SJCRH30 (cell line): ENCODE data around the gene NSD2. TPM values are rescaled to one million over a fixed set of nuclear protein-coding genes. Genes with fewer than 3 reads are reported as not detected.
"Not testable (repeated sequence)": the region's sequence is repeated elsewhere in the genome, so short reads cannot be mapped to it uniquely, and the experiment has no call there.

Experiments
- DNase-seq, 2 experiments: peaks; one replicate each; pipeline ENCODE4 v3.0.0-alpha.2; 2015 to 2020
- H3K27ac ChIP-seq: fragments of 250-450 bp; sonication (Bioruptor Pico); 2 replicates; pipeline ENCODE4 v1.5.1; 2020; ENCODE audit warnings: mild to moderate bottlenecking, moderate library complexity
- H3K27me3 ChIP-seq: fragments of 250-450 bp; sonication (Bioruptor Pico); 2 replicates; pipeline ENCODE4 v1.5.1; 2020; ENCODE audit warnings: mild to moderate bottlenecking, moderate library complexity
- H3K36me3 ChIP-seq: fragments of 250-450 bp; sonication (Bioruptor Pico); 2 replicates; pipeline ENCODE4 v1.5.1; 2020; ENCODE audit warnings: mild to moderate bottlenecking, moderate library complexity
- H3K4me1 ChIP-seq: fragments of 250-450 bp; sonication (Bioruptor Pico); 2 replicates; pipeline ENCODE4 v1.5.1; 2020; ENCODE audit warnings: mild to moderate bottlenecking, moderate library complexity
- H3K4me3 ChIP-seq: fragments of 250-450 bp; sonication (Bioruptor Pico); 2 replicates; pipeline ENCODE4 v1.5.1; 2020; ENCODE audit warnings: mild to moderate bottlenecking, moderate library complexity
- H3K9me3 ChIP-seq: fragments of 250-450 bp; sonication (Bioruptor Pico); replicated peaks from 2 replicates; pipeline ENCODE4 v1.5.1; 2020; ENCODE audit warnings: mild to moderate bottlenecking, moderate library complexity
- total RNA-seq: library from RNA; depleted of rRNA; stranded (reverse); fragments of >200 nt; shearing (Covaris generic); gene quantifications from 2 replicates; pipeline ENCODE4 v1.2.3, GENCODE V29; 2014; rRNA removed

The NSD2 gene
- total RNA-seq, 1 experiment from 2014 or later: 138 TPM

- H3K4me3 ChIP-seq, H3K27ac ChIP-seq, DNase-seq: not testable (repeated sequence)
These were observed 155.9 kb downstream of the NSD2 start for GRCh38 chr4:2027120-2027519.

GRCh38 chr4:2031161-2031560 is 160.0 kb downstream of the NSD2 start:
- not testable (repeated sequence) for H3K27ac ChIP-seq, H3K4me1 ChIP-seq, DNase-seq, H3K4me3 ChIP-seq, H3K27me3 ChIP-seq, H3K36me3 ChIP-seq
- peaks cover 10% of the 10 kb centered on the region; the same call in 1 of the 2 replicates for H3K9me3 ChIP-seq

More at GRCh38 chr4:2027120-2027519, 155.9 kb downstream of the NSD2 start:
- not testable (repeated sequence) for H3K4me1 ChIP-seq, H3K9me3 ChIP-seq, H3K36me3 ChIP-seq
- H3K27me3 ChIP-seq: peaks cover 10% of the 10 kb centered on the region

Other genes starting within 250 kb of the NSD2 start
- 0.13 and 0.51 TPM in 2 replicates for gene FAM53A, start 187.1 kb upstream of the NSD2 start, total RNA-seq
- gene SLBP, start 159.1 kb upstream of the NSD2 start, total RNA-seq: 177 and 183 TPM in 2 replicates
- 15.5 and 18.6 TPM in 2 replicates for gene TMEM129, start 150.1 kb upstream of the NSD2 start, total RNA-seq
- gene TACC3, start 149.9 kb upstream of the NSD2 start, total RNA-seq: 68.3 and 74.7 TPM in 2 replicates
- 2.0 and 2.4 TPM in 2 replicates for gene FGFR3, start 78.1 kb upstream of the NSD2 start, total RNA-seq
- 44.3 and 54.4 TPM in 2 replicates for gene LETM1, start 15.2 kb upstream of the NSD2 start, total RNA-seq
- 21.1 and 24.0 TPM in 2 replicates for gene NELFA, start 137.6 kb downstream of the NSD2 start, total RNA-seq
- 1.5 and 1.7 TPM in 2 replicates for gene NAT8L, start 187.9 kb downstream of the NSD2 start, total RNA-seq